ENCODE data around the gene PGBD4. TPM values are rescaled to one million over a fixed set of nuclear protein-coding genes. Genes with fewer than 3 reads are reported as not detected.

The PGBD4 gene
- total and polyA plus RNA-seq, 2 donors (not counting 1 experiment from before 2014, with no cell fraction given) = 1.4 to 3.0 TPM

DNA sequence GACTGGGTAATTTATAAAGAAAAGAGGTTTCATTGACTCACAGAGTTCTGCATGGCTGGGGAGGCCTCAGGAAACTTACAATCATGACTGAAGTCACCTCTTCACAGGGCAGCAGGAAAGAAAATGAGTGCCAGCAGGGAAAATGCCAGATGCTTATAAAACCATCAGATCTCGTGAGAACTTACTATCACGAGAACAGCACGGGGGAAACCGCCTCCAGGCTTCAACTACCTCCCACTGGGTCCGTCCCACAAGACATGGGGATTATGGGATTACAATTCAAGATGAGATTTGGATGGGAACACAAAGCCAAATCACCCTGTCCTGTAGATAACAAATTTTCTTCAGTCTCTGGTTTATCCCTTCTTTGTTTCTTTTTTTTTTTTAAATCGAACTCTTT is 31.9 kb upstream of the PGBD4 start:
- H3K4me3 ChIP-seq (replicated peaks in 1 of 4; ENCODE audit: control extremely low read depth in 1 of 4, insufficient read depth in 1 of 4, low read depth in 3 of 4, low read length in 4 of 4) = no peak overlapping the region
- H3K27ac ChIP-seq (ENCODE audit: insufficient read depth, low read length) = no peak overlapping the region
- H3K36me3 ChIP-seq (ENCODE audit: control insufficient read depth, insufficient read depth, low read length) = no peaks in the 10 kb centered on the region
- no peaks in the 10 kb centered on the region for H3K27me3 ChIP-seq (ENCODE audit: control insufficient read depth, insufficient read depth, low read length)
- no peak overlapping the region for H3K4me2 ChIP-seq (ENCODE audit: extremely low read depth, insufficient read depth, low read length)
- no peaks in the 10 kb centered on the region for H3K79me2 ChIP-seq (ENCODE audit: control insufficient read depth, insufficient read depth, low read length)
- H3K9me3 ChIP-seq (ENCODE audit: control insufficient read depth, insufficient read depth, low read depth, low read length) = no peaks in the 10 kb centered on the region
- TF ChIP-seq CTCF (conservative IDR thresholded peaks at IDR 0.05 in 1 of 2, IDR thresholded peaks at IDR 0.05 in 1 of 2; ENCODE audit: low read depth in 1 of 2, low read length in 2 of 2) (no peak), EZH2 (IDR thresholded peaks at IDR 0.05; ENCODE audit: low read length, missing control alignments) (no peak)
- H2AFZ ChIP-seq (ENCODE audit: low read length) = no peak overlapping the region
- no peaks in the 10 kb centered on the region for H3K4me1 ChIP-seq (ENCODE audit: control insufficient read depth, extremely low read depth, insufficient read depth, low read length)
- no peaks in the 10 kb centered on the region for H4K20me1 ChIP-seq (ENCODE audit: control insufficient read depth, extremely low read depth, insufficient read depth, low read length)
- no peak for DNase-seq (ENCODE audit: low read depth in 2 of 2)
- H3K9ac ChIP-seq (ENCODE audit: insufficient read depth, low read length) = no peak overlapping the region

- Histone ChIP-seq H3K27me3 (ENCODE audit: control insufficient read depth, insufficient read depth, low read length) (no peaks in the 10 kb centered on the region), H3K79me2 (ENCODE audit: control insufficient read depth, insufficient read depth, low read length) (no peaks in the 10 kb centered on the region), H3K9ac (ENCODE audit: insufficient read depth, low read length) (no peak overlapping the region), H3K36me3 (ENCODE audit: control insufficient read depth, insufficient read depth, low read length) (no peaks in the 10 kb centered on the region), H3K4me3 (replicated peaks in 1 of 4; ENCODE audit: control extremely low read depth in 1 of 4, insufficient read depth in 1 of 4, low read depth in 3 of 4, low read length in 4 of 4) (no peak overlapping the region), H3K4me2 (ENCODE audit: extremely low read depth, insufficient read depth, low read length) (no peak overlapping the region), H3K27ac (ENCODE audit: insufficient read depth, low read length) (no peak overlapping the region), H3K4me1 (ENCODE audit: control insufficient read depth, extremely low read depth, insufficient read depth, low read length) (no peaks in the 10 kb centered on the region), H4K20me1 (ENCODE audit: control insufficient read depth, extremely low read depth, insufficient read depth, low read length) (no peaks in the 10 kb centered on the region), H2AFZ (ENCODE audit: low read length) (no peak overlapping the region), H3K9me3 (ENCODE audit: control insufficient read depth, insufficient read depth, low read depth, low read length) (no peaks in the 10 kb centered on the region)
- no peak for DNase-seq (ENCODE audit: low read depth in 2 of 2)
- TF ChIP-seq EZH2 (IDR thresholded peaks at IDR 0.05; ENCODE audit: low read length, missing control alignments) (no peak), CTCF (conservative IDR thresholded peaks at IDR 0.05 in 1 of 2, IDR thresholded peaks at IDR 0.05 in 1 of 2; ENCODE audit: low read depth in 1 of 2, low read length in 2 of 2) (no peak)
Observed at GRCh38 chr15:34076785-34077184, 25.1 kb upstream of the PGBD4 start.

GRCh38 chr15:34078900-34079299 is 23.0 kb upstream of the PGBD4 start:
- no peak overlapping the region for H3K9ac ChIP-seq (ENCODE audit: insufficient read depth, low read length)
- H3K9me3 ChIP-seq (ENCODE audit: control insufficient read depth, insufficient read depth, low read depth, low read length) = no peaks in the 10 kb centered on the region
- no peaks in the 10 kb centered on the region for H3K4me1 ChIP-seq (ENCODE audit: control insufficient read depth, extremely low read depth, insufficient read depth, low read length)
- H3K36me3 ChIP-seq (ENCODE audit: control insufficient read depth, insufficient read depth, low read length) = peaks cover 2% of the 10 kb centered on the region
- TF ChIP-seq CTCF (conservative IDR thresholded peaks at IDR 0.05 in 1 of 2, IDR thresholded peaks at IDR 0.05 in 1 of 2; ENCODE audit: low read depth in 1 of 2, low read length in 2 of 2) (no peak), EZH2 (IDR thresholded peaks at IDR 0.05; ENCODE audit: low read length, missing control alignments) (no peak)
- DNase-seq (ENCODE audit: low read depth in 2 of 2) = no peak
- no peak overlapping the region for H3K27ac ChIP-seq (ENCODE audit: insufficient read depth, low read length)
- no peaks in the 10 kb centered on the region for H3K79me2 ChIP-seq (ENCODE audit: control insufficient read depth, insufficient read depth, low read length)
- no peak overlapping the region for H3K4me3 ChIP-seq (replicated peaks in 1 of 4; ENCODE audit: control extremely low read depth in 1 of 4, insufficient read depth in 1 of 4, low read depth in 3 of 4, low read length in 4 of 4)
- H4K20me1 ChIP-seq (ENCODE audit: control insufficient read depth, extremely low read depth, insufficient read depth, low read length) = no peaks in the 10 kb centered on the region
- H3K4me2 ChIP-seq (ENCODE audit: extremely low read depth, insufficient read depth, low read length) = no peak overlapping the region
- no peak overlapping the region for H2AFZ ChIP-seq (ENCODE audit: low read length)
- no peaks in the 10 kb centered on the region for H3K27me3 ChIP-seq (ENCODE audit: control insufficient read depth, insufficient read depth, low read length)

Data from fibroblast of lung (primary cell).